Right ventricle myocardium superior (tissue), 1 donor: ENCODE measurements around the gene CBLB. TPM values are rescaled to one million over a fixed set of nuclear protein-coding genes. Genes with fewer than 3 reads are reported as not detected.

Experiments
- ATAC-seq: fragments of 200-7000 bp; cut with Tn5 transposase; one replicate; pipeline ENCODE4 v1.9.1; 2020; ENCODE audit warnings: mild to moderate bottlenecking; ENCODE audit not compliant: poor library complexity
- DNase-seq: peaks from one replicate; pipeline ENCODE4 v3.0.0-alpha.2; 2020
- intact Hi-C: fragments of 100-400 bp; cut with DNase I; formaldehyde crosslinking; loops from one replicate; pipeline ENCODE4 v1.11.2; 2022
- total RNA-seq: library from RNA; stranded (reverse); fragmentation: NEBNext Ultra II Directional; extraction: Animal tissue kit (Norgen Biotek cat#: 25700); gene quantifications from one replicate; pipeline ENCODE4 v1.2.1, GENCODE V29; 2021
- donor health status: DM: no; HTN: yes; CAD: no; lungs with severe emphysema.

Gene CBLB
- total RNA-seq, 1 donor from 2014 or later = 56.7 TPM

DNA sequence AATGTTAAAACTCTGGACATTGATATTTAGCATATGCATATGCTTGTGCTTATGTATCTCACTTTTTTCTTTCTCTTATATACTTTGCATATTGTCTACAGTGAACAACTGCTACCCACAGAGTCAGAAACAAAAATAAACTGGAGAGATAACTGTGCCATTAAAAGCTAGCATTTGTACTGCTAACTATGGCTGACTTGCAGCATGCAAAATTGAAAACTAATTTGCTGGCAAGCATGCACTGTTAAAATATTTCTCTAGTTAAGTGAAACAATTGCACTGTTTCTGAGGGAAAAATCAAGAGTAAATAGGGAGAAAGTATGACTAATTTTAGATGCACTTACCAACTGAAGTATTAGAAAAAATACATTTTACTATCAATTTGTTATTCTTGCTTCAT lies 177.8 kb downstream of the CBLB start:
- intact Hi-C loops = no loop called here
- ATAC-seq = peak; percentile 44
- no peak for DNase-seq

DNA sequence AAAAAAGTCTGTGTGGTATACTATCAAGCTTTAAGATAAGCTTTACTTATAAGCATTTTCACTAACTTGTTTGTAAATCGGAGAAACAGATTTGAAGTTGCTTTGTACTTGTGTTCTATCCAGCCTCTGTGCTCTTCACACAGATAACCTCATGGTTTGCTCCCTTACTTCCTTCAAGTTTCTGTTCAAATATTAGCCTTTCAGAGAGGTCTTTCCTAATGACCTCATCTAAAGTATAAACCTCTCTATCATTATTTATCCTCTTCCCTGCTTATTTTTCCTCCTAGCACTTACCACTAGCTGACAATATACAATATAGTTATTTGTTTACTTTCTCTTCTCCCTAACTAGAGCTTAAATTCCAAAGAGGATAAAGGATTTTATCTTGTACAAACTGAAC lies 180.0 kb downstream of the CBLB start:
- intact Hi-C loops = no loop called here
- no peak for ATAC-seq
- no peak for DNase-seq

DNA sequence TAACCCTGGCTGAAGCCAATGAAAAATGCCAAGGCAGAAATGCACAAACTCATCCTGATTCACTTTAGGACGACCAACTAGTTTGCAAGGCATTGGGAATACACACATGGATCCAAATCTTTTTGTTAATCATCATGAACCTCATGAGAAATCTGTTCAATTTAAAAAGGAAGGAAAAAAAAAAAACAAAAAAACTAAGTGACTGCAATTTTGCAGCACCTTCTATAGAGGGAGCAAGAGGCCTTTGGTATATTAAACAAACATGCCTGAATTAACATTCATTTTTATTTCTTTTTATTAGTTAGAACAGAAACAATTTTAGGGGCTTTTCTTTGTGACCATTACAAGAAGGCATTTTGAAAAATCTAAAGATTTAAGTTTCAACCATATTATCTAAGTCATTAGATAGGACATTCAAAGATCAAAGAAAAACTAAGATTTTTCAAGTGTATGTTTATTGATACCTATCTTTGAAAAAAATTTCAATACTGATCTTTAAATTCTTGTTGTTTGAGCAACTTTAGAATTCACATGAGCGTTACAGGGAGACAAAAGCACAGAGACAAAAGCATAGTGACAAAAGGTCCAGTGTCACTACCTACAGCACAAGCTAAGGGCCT lies 182.4 kb downstream of the CBLB start:
- ATAC-seq (no peak), DNase-seq (no peak)
- intact Hi-C loops = no loop called here

DNA sequence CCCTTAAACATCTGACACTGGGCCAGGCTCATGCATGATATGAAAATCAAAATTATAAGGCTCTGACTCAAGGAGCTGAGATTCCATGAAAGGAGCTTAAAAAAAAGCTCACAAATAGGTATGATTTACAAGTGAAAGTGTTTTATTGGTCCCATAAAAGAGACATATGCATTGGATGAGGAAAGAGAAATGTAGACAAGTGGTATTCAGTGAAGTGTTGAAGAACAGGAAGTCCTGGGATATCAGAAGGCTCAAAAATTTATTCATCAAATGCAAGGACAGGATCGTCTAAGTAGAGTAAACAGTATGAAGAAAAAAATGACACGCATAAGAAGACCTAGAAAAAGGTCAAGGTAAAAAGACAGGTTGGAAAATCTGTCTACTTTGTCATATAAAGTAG lies 188.9 kb downstream of the CBLB start:
- DNase-seq (no peak), ATAC-seq (no peak)
- intact Hi-C loops = no loop called here

DNA sequence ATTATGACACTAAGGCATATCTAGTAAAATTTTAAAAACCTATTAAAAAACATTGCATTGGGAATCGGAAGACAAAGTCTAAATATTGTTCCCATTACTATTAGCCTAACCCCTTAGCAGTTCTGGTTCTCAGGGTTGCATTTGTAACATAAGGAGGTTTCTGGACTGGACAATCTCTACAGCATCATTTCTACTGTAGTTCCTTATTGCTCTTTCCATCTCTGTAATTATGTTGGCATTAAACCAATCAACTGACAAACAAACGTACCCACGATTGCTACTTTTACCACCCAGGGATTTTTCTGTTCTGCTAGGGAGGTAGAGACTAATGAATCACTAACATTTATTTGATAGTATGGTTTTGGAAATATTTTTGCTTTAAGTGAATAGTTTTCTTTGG lies 190.8 kb downstream of the CBLB start:
- ATAC-seq (no peak), DNase-seq (no peak)
- intact Hi-C loops = no loop called here

DNA sequence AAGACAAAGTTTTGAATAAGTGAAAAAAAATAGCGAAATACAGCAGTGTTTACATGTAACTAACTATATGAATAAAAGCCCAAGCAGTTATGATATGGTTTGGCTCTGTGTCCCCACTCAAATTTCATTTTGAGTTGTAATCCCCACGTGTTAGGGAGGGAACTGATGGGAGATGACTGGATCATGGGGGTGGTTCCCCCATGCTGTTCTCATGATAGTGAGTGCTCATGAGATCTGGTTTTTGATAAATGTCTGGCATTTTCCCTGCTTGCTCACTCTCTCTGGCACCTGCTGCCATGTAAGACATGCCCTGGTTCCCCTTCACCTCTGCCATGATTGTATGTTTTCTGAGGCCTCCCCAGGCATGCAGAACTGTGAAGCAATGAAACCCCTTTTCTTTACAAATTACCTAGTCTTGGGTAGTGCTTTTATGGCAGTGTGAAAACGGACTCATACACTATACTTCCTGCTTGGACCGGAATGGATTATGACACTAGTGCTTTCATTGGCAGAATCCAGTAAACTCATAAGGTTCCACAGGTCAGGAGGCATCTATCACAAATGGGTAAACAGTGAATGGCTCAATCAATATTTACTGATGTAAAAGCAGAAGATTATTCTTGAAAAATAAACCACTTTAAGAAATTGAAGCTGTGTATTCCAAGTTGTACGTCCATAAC lies 192.1 kb downstream of the CBLB start:
- no peak for ATAC-seq
- DNase-seq = no peak
- intact Hi-C loops = no loop called here

DNA sequence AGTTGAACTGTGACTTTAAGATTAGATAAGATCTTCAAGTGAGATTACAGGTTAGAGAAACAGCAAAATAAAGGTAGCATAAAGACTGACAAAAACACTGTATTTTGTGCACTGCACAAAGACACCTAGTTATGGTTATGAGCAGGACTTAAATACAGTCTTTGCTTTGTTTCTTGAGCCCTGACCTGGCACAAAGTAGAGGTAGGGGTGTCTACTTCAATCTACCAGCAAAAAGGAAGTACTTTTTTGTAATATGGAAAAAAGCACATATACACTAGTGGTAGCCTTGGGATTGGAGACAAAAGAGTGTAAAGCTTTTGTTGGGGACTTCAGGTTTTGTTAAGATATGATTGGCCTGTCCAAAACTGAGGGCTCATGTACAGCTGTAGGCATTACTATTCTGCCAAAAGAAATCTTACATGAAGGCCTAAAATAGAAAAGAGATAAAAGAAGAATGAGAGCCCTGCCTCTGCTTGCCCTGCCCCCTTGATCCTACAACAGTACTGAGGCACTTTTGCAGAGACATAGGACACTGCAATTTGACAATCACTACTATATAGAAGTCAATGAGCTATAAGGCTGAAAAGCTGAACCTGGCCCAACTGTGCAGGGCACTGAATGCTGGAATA lies 194.3 kb downstream of the CBLB start:
- DNase-seq (no peak), ATAC-seq (peak; percentile 92)
- intact Hi-C loops = no loop called here

DNA sequence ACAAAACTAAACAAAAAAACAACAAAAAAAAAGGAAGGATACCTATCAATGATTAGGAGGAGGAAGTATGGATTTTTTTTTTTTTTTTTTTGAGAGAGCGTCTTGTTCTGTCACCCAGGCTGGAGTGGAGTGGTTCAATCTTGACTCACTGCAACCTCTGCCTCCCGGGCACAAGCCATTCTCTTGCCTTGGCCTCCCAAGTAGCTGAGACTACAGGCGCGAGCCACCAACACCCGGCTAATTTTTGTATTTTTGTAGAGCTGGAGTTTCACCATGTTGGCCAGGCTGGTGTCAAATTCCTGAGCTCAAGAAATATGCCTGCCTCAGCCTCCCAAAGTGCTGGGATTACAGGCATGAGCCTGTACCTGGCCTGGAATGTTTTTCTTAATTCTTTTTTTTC lies 195.8 kb downstream of the CBLB start:
- intact Hi-C loops = no loop called here
- ATAC-seq (no peak), DNase-seq (no peak)

DNA sequence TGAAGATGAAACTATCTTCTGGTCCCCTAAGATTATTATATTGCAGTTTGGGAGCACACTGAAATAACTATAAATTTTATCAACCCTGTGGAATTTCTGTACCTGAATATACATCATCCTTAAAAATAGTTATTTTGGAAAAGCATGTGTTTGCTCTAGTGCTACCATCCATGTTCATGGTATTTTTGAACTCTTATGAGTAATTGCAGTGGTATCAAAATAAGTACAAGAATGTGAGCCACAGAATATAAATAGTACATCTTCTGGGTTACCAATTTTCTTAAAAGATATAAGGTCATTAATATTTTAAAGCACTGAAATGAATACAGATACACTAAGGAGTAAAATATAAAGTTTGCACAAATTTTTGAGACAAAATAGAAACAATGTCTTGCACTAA lies 206.5 kb downstream of the CBLB start:
- ATAC-seq (no peak), DNase-seq (no peak)
- intact Hi-C loops = no loop called here

DNA sequence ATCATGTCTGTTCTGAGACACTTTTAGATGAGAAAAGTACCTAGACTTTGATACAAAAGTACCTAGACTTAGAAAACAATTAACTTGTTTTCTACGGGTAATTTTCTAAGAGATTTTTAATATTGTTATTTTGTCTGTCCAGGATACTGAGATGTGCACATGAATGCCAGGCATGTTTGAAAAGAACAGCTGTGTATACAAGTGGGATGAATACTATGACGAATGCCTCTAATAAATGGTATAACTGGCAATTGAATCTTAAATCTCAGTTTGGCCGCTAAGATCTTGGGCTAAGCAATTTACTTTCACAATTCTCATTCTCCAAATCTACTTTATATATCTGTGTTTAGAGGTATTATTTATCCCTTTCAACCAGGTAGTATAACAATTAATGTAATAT lies 207.4 kb downstream of the CBLB start:
- DNase-seq (no peak), ATAC-seq (no peak)

DNA sequence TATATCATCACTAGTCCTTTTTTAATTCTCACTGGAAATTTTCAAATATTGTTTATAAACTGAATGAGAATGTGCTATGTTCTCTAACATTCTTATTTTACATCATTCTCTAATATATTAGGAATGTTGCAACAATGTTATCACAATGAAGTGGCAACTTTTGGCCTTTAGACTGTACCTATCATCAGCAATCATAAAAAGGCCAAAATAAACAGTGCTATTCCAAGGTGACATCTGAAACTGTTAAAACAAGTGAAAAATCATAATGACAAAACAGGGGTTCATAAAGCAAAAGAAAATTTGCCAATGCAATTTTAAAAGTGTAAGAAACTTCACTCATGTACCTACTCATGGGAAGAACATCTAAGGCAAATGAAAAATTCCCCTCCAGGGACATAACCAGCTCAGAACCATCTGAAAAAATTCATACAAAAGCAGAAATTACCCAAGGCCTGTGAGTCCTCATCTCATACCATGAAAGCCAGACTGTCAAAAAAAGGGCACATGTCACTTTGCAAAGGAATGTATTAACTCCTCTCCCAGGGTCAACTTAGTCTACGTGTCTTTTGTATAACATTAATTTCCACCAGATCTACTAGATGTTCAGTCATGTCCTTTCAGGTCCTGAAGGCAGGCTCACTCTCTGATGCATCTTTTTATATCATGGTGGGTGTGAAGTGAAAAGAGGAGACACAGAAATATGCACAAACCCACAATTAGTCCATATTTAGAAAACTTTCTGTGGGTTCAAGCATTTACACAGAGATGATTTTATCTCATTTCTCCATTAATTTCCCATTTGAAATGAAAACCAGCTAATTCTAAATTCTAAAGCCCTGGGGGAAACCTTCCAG lies 211.9 kb downstream of the CBLB start:
- DNase-seq = no peak
- ATAC-seq = peak; percentile 28
- intact Hi-C loops = no loop called here

More for the DNA sequence above, 207.4 kb downstream of the CBLB start:
- intact Hi-C loops = no loop called here

DNA sequence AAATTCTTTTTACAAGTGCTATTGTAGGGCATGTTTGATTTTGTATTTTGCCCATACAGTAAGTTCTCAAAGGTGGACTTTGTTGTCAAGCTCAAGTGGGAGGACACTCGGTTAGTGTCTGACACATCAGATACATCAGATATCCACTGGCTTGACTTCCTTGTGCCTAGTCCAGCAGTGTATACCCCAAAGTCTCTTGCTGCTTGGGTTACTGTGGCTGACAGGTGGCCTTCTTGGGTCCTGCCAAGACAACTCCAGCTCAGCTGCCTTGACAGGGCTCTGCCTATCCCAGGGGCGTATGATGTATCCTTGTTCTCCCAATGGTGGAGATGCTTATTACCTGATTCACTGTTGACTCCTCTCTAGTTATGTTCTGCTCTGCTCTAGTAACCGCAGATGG lies 214.9 kb downstream of the CBLB start:
- no peak for DNase-seq
- intact Hi-C loops = no loop called here
- ATAC-seq = peak; percentile 21

DNA sequence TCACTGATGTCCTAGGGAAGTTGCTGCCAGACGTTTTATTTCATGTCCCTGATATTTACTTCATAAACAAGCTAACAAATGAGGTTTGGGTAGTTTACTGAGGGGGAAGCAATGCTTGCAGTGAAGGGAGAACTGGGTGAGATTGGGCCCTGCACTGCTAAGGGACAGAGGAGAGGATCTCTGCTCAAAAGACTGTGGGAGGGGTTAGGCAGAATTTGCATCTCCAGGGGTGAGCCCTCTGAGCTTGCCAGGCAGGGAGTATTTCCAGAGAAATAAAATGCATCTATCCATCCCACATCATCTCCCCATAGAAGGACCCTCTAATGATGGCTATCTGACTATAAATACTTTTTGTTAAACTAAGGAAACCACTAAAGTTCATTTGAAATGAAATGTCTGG lies 215.6 kb downstream of the CBLB start:
- DNase-seq (no peak), ATAC-seq (no peak)
- intact Hi-C loops = no loop called here

DNA sequence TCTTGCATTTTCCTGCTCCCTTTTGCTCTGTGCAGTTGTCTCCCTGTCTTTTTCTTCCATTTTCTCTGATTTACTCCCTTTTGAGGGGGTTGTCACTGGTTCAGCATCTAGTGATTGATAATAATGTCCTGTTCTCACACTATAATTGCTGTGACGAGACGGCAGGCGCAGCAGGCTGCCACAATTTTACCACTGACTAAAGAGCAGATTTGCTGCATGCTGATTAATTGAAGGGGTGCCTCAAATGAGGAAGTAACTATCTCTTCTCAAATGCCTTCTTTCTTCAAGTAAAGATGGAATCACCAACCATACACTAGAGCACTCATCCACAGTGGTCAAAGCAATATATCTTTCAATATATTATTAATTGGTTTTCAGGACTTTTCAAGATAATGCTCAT lies 219.3 kb downstream of the CBLB start:
- ATAC-seq (no peak), DNase-seq (no peak)
- intact Hi-C loops = no loop called here

DNA sequence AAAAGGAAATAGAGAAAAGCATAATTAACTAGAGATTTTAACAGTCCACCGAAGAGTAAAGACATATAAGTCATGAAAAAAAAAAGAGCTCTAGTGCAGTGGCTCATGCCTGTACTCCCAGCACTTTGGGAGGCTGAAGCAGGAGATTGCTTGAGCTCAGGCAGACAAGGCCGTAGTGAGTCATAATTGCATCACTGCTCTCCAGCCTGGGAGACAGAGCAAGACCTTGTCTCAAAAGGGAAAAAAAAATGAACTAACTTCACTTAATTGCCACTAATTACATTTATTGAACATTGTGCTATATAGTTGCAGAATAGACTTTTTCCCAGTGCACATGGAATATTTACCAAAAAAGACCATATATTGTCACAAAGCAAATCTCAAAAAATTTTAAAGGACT lies 221.8 kb downstream of the CBLB start:
- intact Hi-C loops = no loop called here
- ATAC-seq (no peak), DNase-seq (no peak)

DNA sequence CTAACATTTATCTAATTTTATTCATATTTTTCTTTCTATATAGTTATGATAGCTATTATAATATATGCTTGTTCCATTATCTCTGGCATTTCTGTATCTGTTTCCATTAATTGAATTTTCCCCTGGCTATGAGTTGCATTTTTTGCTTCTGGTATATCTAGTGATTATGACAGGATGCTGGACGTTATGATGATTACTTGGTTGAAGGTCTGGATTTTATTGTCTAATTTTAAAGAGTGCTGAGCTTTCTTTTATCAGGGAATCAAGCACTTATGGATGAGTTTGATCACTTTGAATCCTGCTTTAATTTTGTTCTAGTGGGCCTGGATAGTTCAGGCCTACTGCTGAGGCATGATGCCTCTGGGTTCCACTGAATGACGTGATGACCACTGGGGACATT lies 229.7 kb downstream of the CBLB start:
- DNase-seq (no peak), ATAC-seq (no peak)
- intact Hi-C loops = no loop called here

DNA sequence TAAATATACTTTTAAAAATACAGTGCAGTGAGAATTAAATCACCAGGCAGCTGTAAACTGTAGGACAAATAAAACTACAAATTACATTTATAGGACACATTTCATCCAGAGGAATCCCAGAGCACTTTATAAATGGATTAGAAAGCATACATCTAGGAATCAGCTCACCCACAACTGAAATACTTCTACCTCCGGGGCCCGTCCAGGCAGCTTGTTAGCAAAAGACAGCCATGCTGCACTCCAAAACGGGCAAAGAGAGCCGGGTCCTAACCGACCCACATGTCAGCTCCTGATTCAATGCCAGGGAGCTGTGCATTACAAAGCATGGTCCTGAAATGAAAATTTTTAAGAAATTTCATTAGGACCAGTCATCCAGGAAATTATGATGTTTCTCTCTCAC lies 234.1 kb downstream of the CBLB start:
- DNase-seq (no peak), ATAC-seq (no peak)
- intact Hi-C loops = no loop called here

DNA sequence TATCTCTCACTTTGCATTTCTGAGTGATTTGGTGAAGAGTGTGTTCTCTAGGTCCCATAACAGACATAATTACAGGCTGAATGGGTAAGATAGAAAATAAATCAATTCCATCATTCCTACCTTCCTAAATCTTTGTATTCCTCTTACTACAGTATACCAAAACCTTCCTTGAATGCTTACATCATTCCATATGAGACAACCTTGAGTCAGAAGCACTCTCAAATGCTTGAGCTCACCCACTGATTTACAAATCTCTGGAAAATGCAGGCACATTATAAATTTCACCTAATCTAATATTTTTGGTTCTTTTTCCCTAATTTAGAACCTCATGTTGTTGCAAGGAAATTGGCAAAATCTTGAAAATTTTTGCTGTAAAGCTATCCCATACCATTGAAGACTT lies 239.1 kb downstream of the CBLB start:
- intact Hi-C loops = no loop called here
- no peak for DNase-seq

DNA sequence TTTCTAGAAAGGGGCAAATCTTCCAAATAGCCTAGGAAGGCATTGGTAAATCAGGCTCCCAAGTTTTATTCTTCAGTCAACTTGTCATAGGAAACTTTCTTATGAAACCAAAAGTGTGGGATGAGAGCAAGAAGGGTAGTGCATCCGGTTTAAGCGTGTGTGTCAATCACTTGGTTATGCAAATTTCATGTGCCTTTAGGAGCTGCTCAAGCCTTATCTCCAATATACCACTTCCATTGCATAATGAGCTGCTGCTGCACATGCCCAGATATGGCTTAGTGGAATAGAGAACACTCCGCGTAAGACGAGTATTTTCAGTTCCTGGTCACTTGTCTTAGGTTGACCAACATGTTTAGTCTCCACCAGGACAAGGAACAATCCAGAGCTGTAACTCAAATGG lies 242.1 kb downstream of the CBLB start:
- DNase-seq (no peak), ATAC-seq (no peak)
- intact Hi-C loops = no loop called here

More for the DNA sequence above, 239.1 kb downstream of the CBLB start:
- no peak for ATAC-seq

DNA sequence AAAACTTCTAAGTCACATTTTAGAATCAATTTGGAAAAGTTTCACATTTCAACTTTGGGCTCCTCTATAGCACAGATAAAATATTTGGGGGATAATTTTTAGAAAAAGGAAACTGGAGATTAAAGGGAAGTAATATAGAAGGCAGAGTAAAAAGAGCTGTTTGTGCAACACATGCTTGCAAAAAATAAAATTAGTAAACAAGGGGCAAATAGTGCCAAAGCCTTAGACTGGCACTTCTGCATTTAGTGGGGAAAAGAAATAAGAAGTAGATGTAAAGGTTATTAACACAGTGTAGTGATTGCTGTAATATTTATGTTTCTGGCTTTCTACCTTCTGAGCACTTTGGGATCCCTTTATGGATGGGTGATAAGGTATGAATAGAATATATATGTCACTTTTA lies 246.6 kb downstream of the CBLB start:
- no peak for ATAC-seq
- intact Hi-C loops = no loop called here

More for the DNA sequence above, 246.6 kb downstream of the CBLB start:
- no peak for DNase-seq
